ENCODE data around the gene HEBP1. TPM values are rescaled to one million over a fixed set of nuclear protein-coding genes. Genes with fewer than 3 reads are reported as not detected.

Gene HEBP1
- total RNA-seq, 1 donor from 2014 or later, result 109 TPM

- no peak for TF ChIP-seq CTCF (IDR thresholded peaks at IDR 0.05; ENCODE audit: unreplicated experiment)
- Mint-ChIP-seq H3K4me1 (ENCODE audit: low read depth) (peaks cover 14% of the 10 kb centered on the region), H3K36me3 (ENCODE audit: insufficient read depth) (peaks cover 2% of the 10 kb centered on the region), H3K27me3 (no peaks in the 10 kb centered on the region), H3K27ac (no peak overlapping the region), H3K9me3 (ENCODE audit: low read depth) (no peaks in the 10 kb centered on the region), H3K4me3 (ENCODE audit: low read depth) (no peak overlapping the region)
- no peak for DNase-seq (ENCODE audit: low spot score, unreplicated experiment)
Observed at GRCh38 chr12:12934556-12934955, 65.5 kb downstream of the HEBP1 start.

- TF ChIP-seq CTCF (IDR thresholded peaks at IDR 0.05; ENCODE audit: unreplicated experiment), result no peak
- H3K4me3 Mint-ChIP-seq (ENCODE audit: low read depth), result no peak overlapping the region
- DNase-seq (ENCODE audit: low spot score, unreplicated experiment), result no peak
- peaks cover 14% of the 10 kb centered on the region for H3K4me1 Mint-ChIP-seq (ENCODE audit: low read depth)
- H3K27ac Mint-ChIP-seq, result peak overlapping the region; percentile 3
- H3K9me3 Mint-ChIP-seq (ENCODE audit: low read depth), result no peaks in the 10 kb centered on the region
- no peaks in the 10 kb centered on the region for H3K27me3 Mint-ChIP-seq
- H3K36me3 Mint-ChIP-seq (ENCODE audit: insufficient read depth), result peaks cover 2% of the 10 kb centered on the region
Observed at GRCh38 chr12:12933742-12934141, 66.3 kb downstream of the HEBP1 start.

- no peaks in the 10 kb centered on the region for H3K9me3 Mint-ChIP-seq (ENCODE audit: low read depth)
- no peak overlapping the region for H3K4me3 Mint-ChIP-seq (ENCODE audit: low read depth)
- peaks cover 14% of the 10 kb centered on the region for H3K4me1 Mint-ChIP-seq (ENCODE audit: low read depth)
- DNase-seq (ENCODE audit: low spot score, unreplicated experiment), result no peak
- no peak overlapping the region for H3K27ac Mint-ChIP-seq
- peaks cover 2% of the 10 kb centered on the region for H3K36me3 Mint-ChIP-seq (ENCODE audit: insufficient read depth)
- no peaks in the 10 kb centered on the region for H3K27me3 Mint-ChIP-seq
- TF ChIP-seq CTCF (IDR thresholded peaks at IDR 0.05; ENCODE audit: unreplicated experiment), result no peak
Observed at GRCh38 chr12:12930633-12931219, 69.3 kb downstream of the HEBP1 start.

- TF ChIP-seq CTCF (IDR thresholded peaks at IDR 0.05; ENCODE audit: unreplicated experiment), result no peak
- Mint-ChIP-seq H3K4me1 (ENCODE audit: low read depth) (peaks cover 11% of the 10 kb centered on the region), H3K36me3 (ENCODE audit: insufficient read depth) (peaks cover 2% of the 10 kb centered on the region), H3K27ac (no peak overlapping the region), H3K9me3 (ENCODE audit: low read depth) (no peaks in the 10 kb centered on the region), H3K27me3 (no peaks in the 10 kb centered on the region), H3K4me3 (ENCODE audit: low read depth) (no peak overlapping the region)
- no peak for DNase-seq (ENCODE audit: low spot score, unreplicated experiment)
Observed at GRCh38 chr12:12929696-12930095, 70.4 kb downstream of the HEBP1 start.

GRCh38 chr12:12927211-12928079 is 72.6 kb downstream of the HEBP1 start:
- Mint-ChIP-seq H3K27ac (peak overlapping the region; percentile 88), H3K4me3 (ENCODE audit: low read depth) (peak overlapping the region; percentile 84)
- peak; percentile 80 for DNase-seq (ENCODE audit: low spot score, unreplicated experiment)

More at GRCh38 chr12:12927211-12928079, 72.6 kb downstream of the HEBP1 start:
- Mint-ChIP-seq H3K27me3 (peaks cover 2% of the 10 kb centered on the region), H3K4me1 (ENCODE audit: low read depth) (no peaks in the 10 kb centered on the region), H3K9me3 (ENCODE audit: low read depth) (no peaks in the 10 kb centered on the region), H3K36me3 (ENCODE audit: insufficient read depth) (peaks cover 2% of the 10 kb centered on the region)
- no peak for TF ChIP-seq CTCF (IDR thresholded peaks at IDR 0.05; ENCODE audit: unreplicated experiment)
